Parathyroid adenoma (tissue), 2 donors: Measurements from ENCODE around the gene NODAL.

Source experiments
- H2AFZ ChIP-seq: fragments of 300-600 bp; sonication (generic); one replicate; pipeline ENCODE4 v1.7.0; 2017; ENCODE audit warnings: antibody characterized with exemption, mild to moderate bottlenecking
- H3K27ac ChIP-seq: fragments of 300-600 bp; sonication (generic); one replicate; pipeline ENCODE4 v1.7.0; 2017
- H3K27me3 ChIP-seq: fragments of 300-600 bp; sonication (generic); one replicate; pipeline ENCODE4 v1.7.0; 2017; ENCODE audit warnings: low read length; ENCODE audit not compliant: control insufficient read depth, insufficient read depth
- H3K36me3 ChIP-seq: fragments of 300-600 bp; sonication (generic); one replicate; pipeline ENCODE4 v1.7.0; 2017; ENCODE audit warnings: low read length; ENCODE audit not compliant: control insufficient read depth, insufficient read depth
- H3K4me1 ChIP-seq: fragments of 300-600 bp; sonication (generic); one replicate; pipeline ENCODE4 v1.7.0; 2017; ENCODE audit warnings: control low read depth
- H3K4me2 ChIP-seq: fragments of 300-600 bp; sonication (generic); one replicate; pipeline ENCODE4 v1.7.0; 2017; ENCODE audit warnings: low read length
- H3K4me3 ChIP-seq: fragments of 300-600 bp; sonication (generic); one replicate; pipeline ENCODE4 v1.7.0; 2017; ENCODE audit warnings: low read depth, low read length
- H3K79me2 ChIP-seq: fragments of 300-600 bp; sonication (generic); one replicate; pipeline ENCODE4 v1.7.0; 2017; ENCODE audit warnings: control low read depth
- H3K9ac ChIP-seq: fragments of 300-600 bp; sonication (generic); one replicate; pipeline ENCODE4 v1.7.0; 2017; ENCODE audit warnings: mild to moderate bottlenecking
- H3K9me3 ChIP-seq: fragments of 300-600 bp; sonication (generic); one replicate; pipeline ENCODE4 v1.7.0; 2017; ENCODE audit warnings: low read length; ENCODE audit not compliant: control insufficient read depth
- CTCF ChIP-seq: fragments of 300-600 bp; sonication (generic); IDR thresholded peaks from one replicate; pipeline ENCODE4 v1.7.0; 2017; ENCODE audit warnings: antibody characterized with exemption, mild to moderate bottlenecking
- donor health status: primary hyperparathyroidism.

The NODAL gene

DNA sequence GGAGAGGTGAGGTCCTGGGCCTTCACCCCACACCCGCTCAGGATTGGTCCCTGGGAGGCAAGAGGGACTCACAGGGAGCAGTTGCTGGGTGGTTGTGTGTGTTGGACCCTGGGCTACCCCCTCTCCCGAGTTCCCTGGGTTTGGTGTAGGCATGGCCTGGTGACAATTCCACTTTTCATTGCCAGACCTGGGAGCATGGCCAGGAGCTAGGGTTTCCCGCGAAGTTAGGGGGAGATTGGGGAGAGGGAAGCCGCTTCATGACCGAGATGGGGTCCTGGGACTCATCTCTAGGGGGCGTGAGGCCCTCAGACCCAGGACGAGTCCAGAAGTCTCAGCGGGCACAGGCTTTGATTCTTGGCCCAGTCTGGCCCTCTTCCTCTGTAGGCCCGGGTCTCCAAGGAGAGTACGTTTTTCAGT lies 37.7 kb upstream of the NODAL start:
- Histone ChIP-seq H3K4me3 (peak overlapping the region; percentile 38), H3K9ac (no peak overlapping the region), H2AFZ (peak overlapping the region; percentile 78), H3K36me3 (no peaks in the 10 kb centered on the region), H3K27ac (peak overlapping the region; percentile 38), H3K4me2 (peak overlapping the region; percentile 47), H3K27me3 (no peaks in the 10 kb centered on the region), H3K79me2 (no peaks in the 10 kb centered on the region), H3K4me1 (peaks cover 6% of the 10 kb centered on the region), H3K9me3 (no peaks in the 10 kb centered on the region)
- TF ChIP-seq CTCF, result no peak

GRCh38 chr10:70478191-70479164 lies 37.0 kb upstream of the NODAL start, which contains the start of gene PALD1:
TSS of gene PALD1 (plus strand) at chr10:70478767. CDS start at chr10:70525952, 47,185 bp downstream.
- Histone ChIP-seq H3K9me3 (no peaks in the 10 kb centered on the region), H3K9ac (no peak within 1 kb of the TSS), H3K4me1 (peaks cover 6% of the 10 kb centered on the region), H3K79me2 (no peaks in the 10 kb centered on the region), H3K36me3 (no peaks in the 10 kb centered on the region), H3K27me3 (no peaks in the 10 kb centered on the region), H3K4me2 (peak within 1 kb of the TSS; percentile 47), H3K27ac (peak within 1 kb of the TSS; percentile 38), H2AFZ (peak within 1 kb of the TSS; percentile 78), H3K4me3 (peak within 1 kb of the TSS; percentile 38)
- peak; percentile 13 for TF ChIP-seq CTCF

DNA sequence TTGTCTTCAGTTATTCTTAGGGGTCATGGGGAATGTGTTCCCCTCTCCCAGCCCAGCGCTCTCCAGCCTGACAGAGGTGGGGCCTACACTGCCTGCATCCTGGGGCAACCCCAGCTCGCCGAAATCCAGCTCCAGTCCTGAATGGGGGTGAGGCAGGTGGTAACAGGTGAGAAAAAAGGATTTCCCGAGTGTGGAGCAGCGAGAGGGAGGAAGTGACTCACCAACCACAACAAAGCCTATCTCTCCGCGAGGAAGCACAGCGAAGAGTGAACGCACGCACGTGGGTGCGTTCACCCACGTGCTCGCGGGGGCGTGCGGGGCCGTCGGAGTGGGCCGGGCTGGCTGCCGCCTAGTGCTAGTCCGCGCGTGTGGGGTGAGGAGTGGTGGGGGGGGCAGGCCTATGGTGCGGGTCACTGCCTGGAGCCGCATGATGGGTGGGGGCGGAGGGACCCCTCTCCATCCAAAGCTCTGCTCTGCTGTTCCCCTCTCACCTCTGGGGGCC lies 36.2 kb upstream of the NODAL start:
- H3K27me3 ChIP-seq, result no peaks in the 10 kb centered on the region
- no peak for TF ChIP-seq CTCF
- peak overlapping the region; percentile 78 for H2AFZ ChIP-seq
- no peak overlapping the region for H3K9ac ChIP-seq
- H3K4me3 ChIP-seq, result no peak overlapping the region
- H3K4me2 ChIP-seq, result no peak overlapping the region
- no peaks in the 10 kb centered on the region for H3K79me2 ChIP-seq
- H3K9me3 ChIP-seq, result no peaks in the 10 kb centered on the region
- no peaks in the 10 kb centered on the region for H3K36me3 ChIP-seq
- no peak overlapping the region for H3K27ac ChIP-seq
- H3K4me1 ChIP-seq, result peaks cover 6% of the 10 kb centered on the region

- Histone ChIP-seq H3K27me3 (no peaks in the 10 kb centered on the region), H3K27ac (no peak overlapping the region), H3K36me3 (no peaks in the 10 kb centered on the region), H3K4me2 (no peak overlapping the region), H3K4me1 (peaks cover 6% of the 10 kb centered on the region), H3K79me2 (no peaks in the 10 kb centered on the region), H3K9me3 (no peaks in the 10 kb centered on the region), H2AFZ (no peak overlapping the region), H3K9ac (no peak overlapping the region), H3K4me3 (no peak overlapping the region)
- no peak for TF ChIP-seq CTCF
Observed at GRCh38 chr10:70476249-70477035, 35.0 kb upstream of the NODAL start.
